SK-MEL-5 (cell line): ENCODE results near the gene ANKRD34B. TPM values are rescaled to one million over a fixed set of nuclear protein-coding genes. Genes with fewer than 3 reads are reported as not detected.
"Not testable (repeated sequence)": the region's sequence is repeated elsewhere in the genome, so short reads cannot be mapped to it uniquely, and the experiment has no call there.

Experiments
- DNase-seq: peaks from one replicate; pipeline ENCODE4 v3.0.0-alpha.2; 2016; ENCODE audit warnings: low read depth, low spot score
- in situ Hi-C: cut with HindIII; loops from 2 replicates; pipeline ENCODE4 v1.10.0; 2016; ENCODE audit warnings: low sequenced_read_pairs, high pct_unique_total_duplicates, low pct_unique_long_range_greater_than_20kb
- total RNA-seq: library from RNA; depleted of rRNA; stranded (reverse); fragments of >200 nt; shearing (Covaris generic); gene quantifications from 2 replicates; pipeline ENCODE4 v1.2.3, GENCODE V29; 2014

Gene ANKRD34B
- total RNA-seq, 1 experiment from 2014 or later, result 0.18 TPM

DNA sequence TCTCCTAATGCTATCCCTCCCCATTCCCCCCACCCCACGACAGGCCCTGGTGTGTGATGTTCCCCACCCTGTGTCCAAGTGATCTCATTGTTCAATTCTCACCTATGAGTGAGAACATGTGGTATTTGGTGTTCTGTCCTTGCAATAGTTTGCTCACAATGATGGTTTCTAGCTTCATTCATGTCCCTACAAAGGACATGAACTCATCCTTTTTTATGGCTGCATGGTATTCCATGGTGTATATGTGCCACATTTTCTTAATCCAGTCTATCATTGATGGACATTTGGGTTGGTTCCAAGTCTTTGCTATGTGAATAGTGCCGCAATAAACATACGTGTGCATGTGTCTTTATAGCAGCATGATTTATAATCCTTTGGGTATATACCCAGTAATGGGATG lies 10.2 kb upstream of the ANKRD34B start:
- DNase-seq, in situ Hi-C loops: not testable (repeated sequence)

DNA sequence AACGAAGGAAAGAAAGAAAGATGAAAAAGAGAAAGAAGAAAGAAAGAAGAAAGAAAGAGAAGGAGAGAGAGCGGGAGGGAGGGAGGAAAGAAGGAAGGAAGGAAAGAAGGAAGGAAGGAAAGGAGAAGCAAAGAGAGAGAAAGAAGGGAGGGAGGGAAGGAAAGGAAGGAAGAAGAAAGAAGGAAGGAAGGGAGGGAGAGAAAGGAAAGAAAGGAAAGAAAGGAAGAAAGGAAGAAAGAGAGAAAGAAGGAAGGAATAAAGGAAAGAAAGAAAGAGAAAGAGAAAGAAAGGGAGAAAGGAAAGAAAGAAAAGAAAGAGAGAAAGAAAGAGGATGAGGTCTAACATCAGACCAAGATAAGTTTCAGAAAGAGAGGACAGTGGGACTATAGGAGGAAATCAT lies 9.0 kb upstream of the ANKRD34B start:
- in situ Hi-C loops, result no loop called here

DNA sequence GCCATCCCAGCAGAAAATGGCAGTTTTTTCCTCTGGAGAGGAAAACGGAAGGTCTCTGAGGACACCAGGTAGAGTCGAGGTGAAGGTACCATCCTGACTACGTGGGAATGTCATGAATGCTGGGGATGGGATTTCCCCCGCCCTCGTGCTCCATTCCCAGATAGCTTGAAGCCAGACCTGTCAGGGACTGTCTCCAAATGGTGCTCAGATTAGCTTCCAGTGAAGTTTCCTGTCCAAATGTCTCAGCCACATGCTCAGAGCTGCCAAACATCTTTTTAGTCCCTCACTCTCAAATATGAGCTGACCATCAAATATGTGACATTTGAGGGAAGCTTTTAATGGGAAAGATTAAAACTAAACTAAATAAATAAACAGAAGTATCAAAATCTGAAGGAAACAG lies 7.6 kb upstream of the ANKRD34B start:
- in situ Hi-C loops, result no loop called here
- DNase-seq, result no peak

More for the DNA sequence above, 9.0 kb upstream of the ANKRD34B start:
- no peak for DNase-seq

DNA sequence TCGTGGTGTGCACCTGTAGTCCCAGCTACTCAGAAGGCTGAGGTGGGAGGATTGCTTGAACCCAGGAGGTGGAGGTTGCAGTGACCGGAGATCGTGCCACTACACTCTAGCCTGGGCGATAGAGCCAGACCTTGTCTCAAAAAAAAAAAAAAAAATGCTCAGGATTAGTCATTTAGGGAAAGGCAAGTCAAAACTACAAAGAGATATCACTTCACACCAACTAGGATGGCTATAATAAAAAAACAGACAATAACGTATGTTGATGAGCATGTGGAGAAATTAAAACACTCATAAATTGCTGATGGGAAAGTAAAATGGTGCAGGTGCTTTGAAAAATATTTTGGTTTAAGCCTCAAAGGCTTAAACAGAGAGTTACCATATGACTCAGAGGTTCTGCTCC lies 6.3 kb upstream of the ANKRD34B start:
- DNase-seq, result no peak
- in situ Hi-C loops, result no loop called here

DNA sequence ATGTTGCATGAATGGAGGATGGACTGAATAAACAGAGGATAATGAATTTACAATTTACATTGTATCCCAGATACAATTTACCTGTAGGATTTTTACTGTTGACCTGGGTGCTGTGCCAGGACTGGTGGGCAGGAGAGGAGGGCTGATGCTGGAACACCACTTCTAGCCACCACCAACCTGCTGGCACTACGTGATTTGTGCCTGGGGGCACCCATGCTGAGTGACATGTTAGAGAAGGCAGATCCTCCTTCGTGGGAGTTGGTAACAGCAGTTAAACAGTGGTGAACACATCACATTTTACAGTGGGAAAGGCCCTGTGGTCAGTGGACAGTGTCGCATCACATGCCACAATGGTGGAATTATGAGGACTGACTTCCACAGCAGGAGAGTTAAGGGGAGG lies 3.0 kb upstream of the ANKRD34B start:
- in situ Hi-C loops, result no loop called here
- no peak for DNase-seq

DNA sequence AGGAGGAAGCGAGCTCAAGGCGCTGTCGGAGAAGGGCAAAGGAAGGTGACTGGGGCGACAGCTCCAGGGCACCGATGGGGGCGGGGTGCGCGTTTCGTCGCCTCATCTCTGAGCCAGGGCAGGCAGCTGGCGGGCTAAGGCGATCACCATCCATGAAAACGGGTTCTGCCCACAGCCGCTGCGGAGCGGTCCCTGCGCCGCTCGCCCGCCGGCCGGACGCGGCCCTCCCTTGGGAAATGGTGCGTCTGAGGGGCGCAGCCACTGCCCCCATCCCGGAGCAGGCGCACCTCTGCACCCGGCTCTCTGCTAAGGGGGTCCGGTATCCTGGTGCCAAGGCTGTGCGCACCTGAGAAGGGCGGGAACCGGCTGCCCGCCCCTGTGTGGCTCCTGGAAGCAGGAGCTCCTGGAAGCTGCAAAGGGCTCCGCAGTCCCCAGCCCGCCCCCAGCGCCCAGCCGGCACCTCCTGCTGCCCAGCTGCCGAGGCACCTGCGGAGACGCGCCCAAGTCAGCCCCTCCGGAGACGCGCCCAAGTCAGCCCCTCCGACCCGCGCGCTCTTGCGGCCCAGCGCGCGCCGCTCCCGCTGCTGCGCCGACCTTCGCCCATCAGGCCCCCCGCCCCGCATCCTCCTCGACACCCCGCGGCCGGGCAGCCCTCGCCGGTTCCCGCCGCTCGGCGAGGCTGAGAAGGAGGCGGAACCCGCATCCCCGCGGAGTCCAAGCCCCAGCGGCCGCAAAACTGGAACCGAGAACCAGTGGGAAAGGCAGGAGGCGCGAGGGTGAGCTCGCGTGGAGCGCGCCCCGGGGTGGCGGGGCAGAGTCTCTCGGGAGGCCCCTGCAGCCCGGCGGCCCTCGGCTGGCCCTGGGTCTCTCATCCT lies 757 bp downstream of the ANKRD34B start:
- no peak for DNase-seq
- in situ Hi-C loops, result no loop called here

DNA sequence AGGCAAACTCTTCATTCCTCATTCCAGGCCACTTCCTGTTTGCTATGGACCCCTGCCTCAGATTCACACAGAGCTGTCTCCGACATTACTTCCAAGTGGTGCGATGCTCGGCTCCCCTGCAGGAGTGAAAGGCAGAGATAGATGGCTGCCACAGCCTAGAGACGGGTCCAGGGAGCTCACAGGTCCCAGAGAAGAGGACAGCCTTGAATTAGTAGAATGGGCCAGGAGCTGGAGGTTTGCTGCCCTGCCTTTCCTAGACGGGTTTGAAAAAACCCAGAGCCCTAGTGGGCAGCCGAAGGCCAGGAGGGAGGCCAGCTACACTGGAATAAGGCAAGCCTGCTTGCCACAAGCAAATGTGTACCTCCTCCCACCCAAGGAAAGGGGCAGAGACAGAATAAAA lies 1.8 kb downstream of the ANKRD34B start:
- in situ Hi-C loops, result no loop called here

DNA sequence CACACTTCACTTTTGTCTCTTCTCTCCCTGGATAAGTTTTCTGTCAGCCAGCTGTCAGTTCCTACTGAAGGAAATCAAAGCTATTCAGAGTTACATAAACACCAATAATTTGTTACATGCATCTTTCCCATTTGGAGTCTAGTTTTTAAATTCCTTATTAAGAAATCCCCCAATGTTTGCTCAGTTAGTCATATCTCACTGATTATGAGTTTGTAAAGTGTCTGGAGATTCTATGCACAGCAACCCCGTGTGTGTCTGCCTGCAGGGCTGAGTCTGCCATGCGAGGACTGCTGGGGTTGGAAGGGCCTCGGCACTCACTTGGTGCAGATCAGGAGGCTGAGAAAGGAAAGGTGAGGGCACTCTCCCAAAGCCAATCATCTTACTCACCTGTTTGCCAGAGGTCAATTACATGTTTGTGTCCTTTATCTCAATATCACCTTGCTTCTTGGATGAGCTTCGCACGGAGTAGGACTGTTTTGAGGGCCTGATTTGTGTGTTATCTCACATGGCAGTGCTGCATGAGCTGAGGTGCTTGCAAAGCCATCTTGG lies 3.3 kb downstream of the ANKRD34B start:
- DNase-seq, result no peak
- in situ Hi-C loops, result no loop called here

More for the DNA sequence above, 1.8 kb downstream of the ANKRD34B start:
- DNase-seq, result no peak

DNA sequence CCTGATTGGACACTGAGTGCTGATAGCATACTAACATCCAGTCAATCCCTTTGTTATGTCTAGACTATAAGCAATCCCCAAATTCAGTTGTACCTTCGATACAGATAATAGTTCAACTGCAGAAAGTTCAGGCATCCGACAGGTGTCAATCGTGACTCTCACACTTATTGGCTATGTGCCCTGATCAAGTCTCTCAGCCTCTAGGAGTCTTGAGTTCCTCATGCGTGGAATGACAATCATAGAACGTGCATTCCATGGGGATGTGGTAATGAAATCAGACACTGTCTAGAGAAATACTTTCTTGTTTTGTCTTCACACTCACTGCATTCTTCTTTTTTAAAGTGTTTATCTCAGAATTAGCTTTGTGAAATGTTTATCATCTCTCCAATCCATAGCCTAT lies 4.8 kb downstream of the ANKRD34B start:
- peak; percentile 15 for DNase-seq
- in situ Hi-C loops, result no loop called here

DNA sequence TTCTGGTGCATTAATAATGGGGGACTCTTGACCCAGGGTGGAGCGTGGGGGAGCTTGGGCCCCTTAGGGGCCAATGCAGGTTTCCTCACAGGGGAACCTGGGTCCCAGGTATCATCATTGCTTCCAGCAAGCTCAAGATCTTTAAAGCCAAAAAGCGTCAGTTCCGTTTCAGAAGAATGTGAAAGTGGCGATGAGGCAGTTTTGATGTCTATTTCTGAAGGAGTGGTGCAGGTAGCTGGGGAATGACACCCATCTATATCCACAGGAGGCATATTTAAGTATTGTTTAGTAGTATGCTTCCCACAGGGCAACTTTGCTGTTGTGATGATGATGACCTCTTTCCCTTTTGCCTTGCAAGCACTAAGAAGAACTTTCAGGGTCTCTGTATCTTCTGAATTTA lies 10.8 kb downstream of the ANKRD34B start:
- in situ Hi-C loops, result no loop called here
- no peak for DNase-seq

DNA sequence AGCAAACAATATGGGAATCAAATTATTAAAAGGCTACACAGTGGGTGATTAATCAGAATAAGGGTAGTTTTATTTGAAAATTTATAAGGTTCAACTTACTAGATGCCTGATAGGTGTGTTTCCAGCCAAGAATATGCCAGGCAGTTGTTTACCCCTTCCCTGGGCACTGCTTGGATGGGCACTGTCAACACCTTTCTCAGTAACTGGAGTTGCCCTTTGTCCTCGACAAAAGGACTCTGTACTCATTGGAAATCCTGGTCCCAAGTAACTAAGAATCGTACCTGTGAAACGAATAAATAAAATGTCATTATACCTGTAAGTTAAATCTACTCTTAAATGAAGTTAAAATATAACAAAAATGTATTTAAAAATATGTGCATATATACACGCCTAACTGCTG lies 15.0 kb downstream of the ANKRD34B start:
- in situ Hi-C loops, result no loop called here
- no peak for DNase-seq

DNA sequence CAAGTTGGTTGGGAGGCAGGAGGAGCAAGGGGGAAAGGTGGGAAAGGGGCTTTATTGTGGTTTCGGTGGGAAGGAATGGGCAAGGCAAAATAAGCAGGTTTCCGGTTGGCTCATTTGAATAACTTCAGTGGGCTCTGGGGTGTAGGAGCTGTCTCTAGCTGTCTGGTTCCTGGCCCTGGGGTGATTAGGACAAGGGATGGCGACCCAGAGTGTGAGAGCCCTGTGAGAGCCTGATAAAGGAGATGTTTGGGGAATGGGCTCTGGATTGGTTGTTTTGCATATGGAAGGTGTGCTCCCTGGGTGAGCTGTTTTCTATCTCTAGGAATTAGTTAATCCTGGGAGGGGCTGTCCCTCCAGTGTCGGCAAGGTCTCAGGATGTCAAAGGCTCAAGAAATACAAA lies 15.4 kb downstream of the ANKRD34B start:
- in situ Hi-C loops, result no loop called here
- no peak for DNase-seq

DNA sequence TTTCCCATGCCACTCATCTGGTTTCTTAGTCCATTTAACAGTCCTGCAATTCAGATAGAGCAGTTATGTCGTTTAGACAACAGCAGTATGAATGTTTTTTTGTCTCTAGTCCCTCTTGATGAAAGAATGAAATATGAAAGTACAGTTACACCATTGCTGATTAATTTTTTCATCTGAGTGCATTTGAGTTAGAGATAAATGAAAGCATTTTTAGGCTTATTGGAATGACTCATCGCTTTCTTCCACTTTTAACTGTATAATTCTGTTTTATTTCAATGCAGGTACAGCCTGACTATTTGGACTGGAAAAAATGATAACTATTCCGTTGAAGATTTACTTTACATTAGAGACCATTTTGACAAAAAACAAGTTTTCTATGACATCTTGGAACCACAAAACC lies 28.7 kb downstream of the ANKRD34B start:
- no peak for DNase-seq
- in situ Hi-C loops, result no loop called here

DNA sequence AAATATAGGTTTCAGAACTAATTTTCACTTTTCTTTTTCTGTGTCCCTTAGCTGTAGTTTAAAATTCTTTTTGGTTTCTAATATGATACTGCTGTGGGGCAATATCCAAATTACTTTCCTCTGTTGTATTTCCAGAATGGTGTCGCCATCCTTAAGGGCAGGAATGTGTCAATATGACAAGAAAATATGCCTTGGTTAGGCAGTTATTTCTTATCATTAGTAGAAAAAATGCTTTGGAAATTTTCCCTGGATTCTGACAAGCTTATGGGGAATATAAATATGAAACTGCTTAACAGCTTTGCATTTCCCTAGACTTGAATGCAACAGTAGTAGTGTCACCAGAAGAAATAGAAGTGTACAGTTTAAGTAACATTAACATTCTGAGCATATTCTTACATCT lies 29.4 kb downstream of the ANKRD34B start:
- in situ Hi-C loops, result no loop called here

DNA sequence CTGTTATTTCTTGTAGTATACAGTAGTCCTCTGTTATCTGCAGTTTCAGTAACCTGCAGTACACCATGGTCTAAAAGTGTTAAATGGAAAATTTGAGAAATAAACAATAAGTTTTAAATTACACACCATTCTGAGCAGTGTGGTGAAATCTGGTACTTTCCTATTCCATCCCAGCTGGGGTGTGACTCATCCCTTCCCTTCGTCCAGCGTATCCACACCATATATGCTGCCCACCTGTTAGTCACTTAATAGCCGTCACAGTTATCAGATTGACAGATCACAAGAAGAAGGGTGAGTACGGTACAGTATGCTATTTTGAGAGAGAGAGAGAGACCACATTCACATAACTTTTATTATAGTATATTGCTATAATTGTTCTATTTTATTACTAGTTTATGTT lies 53.3 kb downstream of the ANKRD34B start:
- no peak for DNase-seq
- in situ Hi-C loops, result no loop called here

More for the DNA sequence above, 29.4 kb downstream of the ANKRD34B start:
- DNase-seq, result no peak

DNA sequence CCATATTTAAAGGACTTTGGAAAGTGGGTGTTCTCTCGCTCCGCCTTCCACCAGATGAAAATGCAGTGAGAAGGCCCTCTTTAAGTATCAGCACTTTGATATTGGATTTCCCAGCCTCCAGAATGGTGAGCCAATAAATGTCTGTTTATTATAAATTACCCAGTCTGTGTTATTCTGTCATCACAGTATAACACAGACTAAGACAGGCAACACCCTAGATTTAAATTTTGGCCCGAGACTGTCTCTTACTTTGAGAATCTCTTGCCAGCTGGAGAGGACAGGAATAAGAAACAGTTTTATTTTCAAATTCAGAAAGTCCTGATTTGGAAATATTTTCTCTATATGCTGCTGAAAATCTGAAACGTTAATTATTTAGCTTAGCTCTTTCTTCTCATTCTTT lies 60.7 kb downstream of the ANKRD34B start:
- DNase-seq, result no peak
- in situ Hi-C loops, result no loop called here

DNA sequence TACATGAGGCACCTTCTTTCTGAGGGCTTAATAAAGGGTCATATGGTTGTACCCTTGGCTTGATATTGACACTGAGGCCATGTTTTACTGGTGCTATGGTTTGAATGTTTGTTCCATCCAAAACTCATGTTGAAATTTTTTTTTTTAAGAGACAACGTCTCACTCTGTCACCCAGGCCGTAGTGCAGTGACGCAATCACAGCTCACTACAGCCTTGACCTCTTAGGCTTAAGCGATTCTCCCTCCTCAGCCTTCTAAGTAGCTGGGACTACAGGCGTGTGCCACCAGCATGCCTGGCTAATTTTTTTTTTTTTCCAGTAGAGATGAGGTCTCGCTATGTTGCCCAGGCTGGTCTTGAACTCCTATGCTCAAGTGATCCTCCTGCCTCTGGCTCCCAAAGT lies 61.2 kb downstream of the ANKRD34B start:
- in situ Hi-C loops, result no loop called here
- DNase-seq, result no peak

DNA sequence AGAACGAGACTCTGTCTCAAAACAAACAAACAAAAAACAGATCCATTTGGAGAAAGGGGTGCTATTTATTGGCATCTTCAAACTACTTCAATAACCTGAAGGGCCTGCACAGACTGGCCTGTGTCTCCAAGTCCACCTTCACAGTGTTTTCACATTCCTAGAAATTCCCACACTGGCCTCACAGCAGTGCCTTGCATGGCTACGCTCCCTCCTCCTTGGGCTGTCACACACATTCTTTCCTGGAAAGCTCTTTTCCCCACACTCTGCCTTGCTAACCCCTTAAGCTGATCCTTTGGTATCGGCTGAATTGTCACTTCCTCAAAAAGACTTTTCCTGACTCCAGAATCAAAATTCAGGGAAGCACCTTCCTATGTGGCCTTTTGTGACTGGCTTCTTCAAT lies 62.4 kb downstream of the ANKRD34B start:
- in situ Hi-C loops, result no loop called here
- DNase-seq, result no peak
